ENCODE measurements around the gene PLCH2. TPM values are rescaled to one million over a fixed set of nuclear protein-coding genes. Genes with fewer than 3 reads are reported as not detected.

Gene PLCH2
- total and polyA plus RNA-seq, 2 of the 13 experiments (the other 11 are each of a cell fraction or from before 2014, with no cell fraction given), result 0.15 to 0.67 TPM

DNA sequence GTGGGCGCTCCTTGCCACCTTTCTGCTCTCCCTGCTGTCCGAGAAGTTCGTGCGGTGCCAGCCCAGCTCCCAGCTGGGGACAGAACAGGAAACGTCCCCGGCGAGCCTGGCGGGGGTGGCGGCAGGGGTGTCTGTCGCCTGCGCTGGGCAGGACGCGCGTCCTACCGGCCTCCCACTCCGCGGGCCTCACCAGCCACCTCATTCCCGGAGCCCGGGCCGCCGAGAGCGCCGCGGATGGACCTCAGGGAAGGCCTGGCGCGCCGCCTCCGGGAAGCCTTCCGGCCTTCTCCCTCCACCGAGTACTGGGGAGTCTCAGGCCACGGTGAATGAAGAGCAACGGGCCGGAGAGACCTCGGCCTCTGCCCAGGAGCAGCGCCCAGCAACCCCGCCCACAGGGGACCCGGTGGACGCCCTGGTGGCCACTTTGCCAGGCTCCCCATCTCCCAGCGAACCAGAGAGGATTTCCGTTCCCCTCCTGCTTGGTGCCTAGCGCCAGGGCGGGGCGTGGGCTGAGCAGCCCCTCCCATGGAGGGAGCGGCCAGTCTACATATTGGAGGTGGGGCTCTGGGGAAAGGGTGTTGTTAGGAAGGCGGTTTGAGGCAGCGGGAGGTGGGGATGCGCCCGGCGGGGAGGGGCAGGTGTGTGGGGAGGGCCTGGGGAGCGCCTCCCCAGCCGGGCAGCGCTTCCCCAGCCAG, 70.6 kb downstream of the PLCH2 start (continued):
- no peak for TF ChIP-seq ZNF101 (CRISPR knock-in tag; IDR thresholded peaks at IDR 0.05; ENCODE audit: borderline replicate concordance, low read depth)
- TF ChIP-seq, protein P1, sequence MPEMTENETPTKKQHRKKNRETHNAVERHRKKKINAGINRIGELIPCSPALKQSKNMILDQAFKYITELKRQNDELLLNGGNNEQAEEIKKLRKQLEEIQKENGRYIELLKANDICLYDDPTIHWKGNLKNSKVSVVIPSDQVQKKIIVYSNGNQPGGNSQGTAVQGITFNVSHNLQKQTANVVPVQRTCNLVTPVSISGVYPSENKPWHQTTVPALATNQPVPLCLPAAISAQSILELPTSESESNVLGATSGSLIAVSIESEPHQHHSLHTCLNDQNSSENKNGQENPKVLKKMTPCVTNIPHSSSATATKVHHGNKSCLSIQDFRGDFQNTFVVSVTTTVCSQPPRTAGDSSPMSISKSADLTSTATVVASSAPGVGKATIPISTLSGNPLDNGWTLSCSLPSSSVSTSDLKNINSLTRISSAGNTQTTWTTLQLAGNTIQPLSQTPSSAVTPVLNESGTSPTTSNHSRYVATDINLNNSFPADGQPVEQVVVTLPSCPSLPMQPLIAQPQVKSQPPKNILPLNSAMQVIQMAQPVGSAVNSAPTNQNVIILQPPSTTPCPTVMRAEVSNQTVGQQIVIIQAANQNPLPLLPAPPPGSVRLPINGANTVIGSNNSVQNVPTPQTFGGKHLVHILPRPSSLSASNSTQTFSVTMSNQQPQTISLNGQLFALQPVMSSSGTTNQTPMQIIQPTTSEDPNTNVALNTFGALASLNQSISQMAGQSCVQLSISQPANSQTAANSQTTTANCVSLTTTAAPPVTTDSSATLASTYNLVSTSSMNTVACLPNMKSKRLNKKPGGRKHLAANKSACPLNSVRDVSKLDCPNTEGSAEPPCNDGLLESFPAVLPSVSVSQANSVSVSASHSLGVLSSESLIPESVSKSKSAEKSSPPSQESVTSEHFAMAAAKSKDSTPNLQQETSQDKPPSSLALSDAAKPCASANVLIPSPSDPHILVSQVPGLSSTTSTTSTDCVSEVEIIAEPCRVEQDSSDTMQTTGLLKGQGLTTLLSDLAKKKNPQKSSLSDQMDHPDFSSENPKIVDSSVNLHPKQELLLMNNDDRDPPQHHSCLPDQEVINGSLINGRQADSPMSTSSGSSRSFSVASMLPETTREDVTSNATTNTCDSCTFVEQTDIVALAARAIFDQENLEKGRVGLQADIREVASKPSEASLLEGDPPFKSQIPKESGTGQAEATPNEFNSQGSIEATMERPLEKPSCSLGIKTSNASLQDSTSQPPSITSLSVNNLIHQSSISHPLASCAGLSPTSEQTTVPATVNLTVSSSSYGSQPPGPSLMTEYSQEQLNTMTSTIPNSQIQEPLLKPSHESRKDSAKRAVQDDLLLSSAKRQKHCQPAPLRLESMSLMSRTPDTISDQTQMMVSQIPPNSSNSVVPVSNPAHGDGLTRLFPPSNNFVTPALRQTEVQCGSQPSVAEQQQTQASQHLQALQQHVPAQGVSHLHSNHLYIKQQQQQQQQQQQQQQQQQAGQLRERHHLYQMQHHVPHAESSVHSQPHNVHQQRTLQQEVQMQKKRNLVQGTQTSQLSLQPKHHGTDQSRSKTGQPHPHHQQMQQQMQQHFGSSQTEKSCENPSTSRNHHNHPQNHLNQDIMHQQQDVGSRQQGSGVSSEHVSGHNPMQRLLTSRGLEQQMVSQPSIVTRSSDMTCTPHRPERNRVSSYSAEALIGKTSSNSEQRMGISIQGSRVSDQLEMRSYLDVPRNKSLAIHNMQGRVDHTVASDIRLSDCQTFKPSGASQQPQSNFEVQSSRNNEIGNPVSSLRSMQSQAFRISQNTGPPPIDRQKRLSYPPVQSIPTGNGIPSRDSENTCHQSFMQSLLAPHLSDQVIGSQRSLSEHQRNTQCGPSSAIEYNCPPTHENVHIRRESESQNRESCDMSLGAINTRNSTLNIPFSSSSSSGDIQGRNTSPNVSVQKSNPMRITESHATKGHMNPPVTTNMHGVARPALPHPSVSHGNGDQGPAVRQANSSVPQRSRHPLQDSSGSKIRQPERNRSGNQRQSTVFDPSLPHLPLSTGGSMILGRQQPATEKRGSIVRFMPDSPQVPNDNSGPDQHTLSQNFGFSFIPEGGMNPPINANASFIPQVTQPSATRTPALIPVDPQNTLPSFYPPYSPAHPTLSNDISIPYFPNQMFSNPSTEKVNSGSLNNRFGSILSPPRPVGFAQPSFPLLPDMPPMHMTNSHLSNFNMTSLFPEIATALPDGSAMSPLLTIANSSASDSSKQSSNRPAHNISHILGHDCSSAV (CRISPR knock-in tag; IDR thresholded peaks at IDR 0.05; ENCODE audit: borderline replicate concordance), result no peak
- TF ChIP-seq ZNF337 (CRISPR knock-in tag; IDR thresholded peaks at IDR 0.05; ENCODE audit: borderline replicate concordance, low read depth), result no peak
- no peak for TF ChIP-seq PPARG (CRISPR knock-in tag; conservative IDR thresholded peaks at IDR 0.05)
- no peak; the same call in 1 of the 2 replicates for TF ChIP-seq ISL2 (CRISPR knock-in tag; IDR thresholded peaks at IDR 0.05)
- TF ChIP-seq, protein P2, sequence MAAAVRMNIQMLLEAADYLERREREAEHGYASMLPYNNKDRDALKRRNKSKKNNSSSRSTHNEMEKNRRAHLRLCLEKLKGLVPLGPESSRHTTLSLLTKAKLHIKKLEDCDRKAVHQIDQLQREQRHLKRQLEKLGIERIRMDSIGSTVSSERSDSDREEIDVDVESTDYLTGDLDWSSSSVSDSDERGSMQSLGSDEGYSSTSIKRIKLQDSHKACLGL (CRISPR knock-in tag; IDR thresholded peaks at IDR 0.05), result peak; percentile 66; the same call in 1 of the 2 replicates
- TF ChIP-seq ZNF44 (CRISPR knock-in tag; IDR thresholded peaks at IDR 0.05), result no peak
- TF ChIP-seq SOX13 (IDR thresholded peaks at IDR 0.05), result no peak
- TF ChIP-seq SOX13 (CRISPR knock-in tag; conservative IDR thresholded peaks at IDR 0.05 in 1 of 2, IDR thresholded peaks at IDR 0.05 in 1 of 2), result no peak
- no peak for TF ChIP-seq FOXJ3 (CRISPR knock-in tag; IDR thresholded peaks at IDR 0.05; ENCODE audit: borderline replicate concordance)
- TF ChIP-seq, protein P3, sequence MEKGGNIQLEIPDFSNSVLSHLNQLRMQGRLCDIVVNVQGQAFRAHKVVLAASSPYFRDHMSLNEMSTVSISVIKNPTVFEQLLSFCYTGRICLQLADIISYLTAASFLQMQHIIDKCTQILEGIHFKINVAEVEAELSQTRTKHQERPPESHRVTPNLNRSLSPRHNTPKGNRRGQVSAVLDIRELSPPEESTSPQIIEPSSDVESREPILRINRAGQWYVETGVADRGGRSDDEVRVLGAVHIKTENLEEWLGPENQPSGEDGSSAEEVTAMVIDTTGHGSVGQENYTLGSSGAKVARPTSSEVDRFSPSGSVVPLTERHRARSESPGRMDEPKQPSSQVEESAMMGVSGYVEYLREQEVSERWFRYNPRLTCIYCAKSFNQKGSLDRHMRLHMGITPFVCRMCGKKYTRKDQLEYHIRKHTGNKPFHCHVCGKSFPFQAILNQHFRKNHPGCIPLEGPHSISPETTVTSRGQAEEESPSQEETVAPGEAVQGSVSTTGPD (CRISPR knock-in tag; IDR thresholded peaks at IDR 0.05), result no peak
- TF ChIP-seq, protein P4, sequence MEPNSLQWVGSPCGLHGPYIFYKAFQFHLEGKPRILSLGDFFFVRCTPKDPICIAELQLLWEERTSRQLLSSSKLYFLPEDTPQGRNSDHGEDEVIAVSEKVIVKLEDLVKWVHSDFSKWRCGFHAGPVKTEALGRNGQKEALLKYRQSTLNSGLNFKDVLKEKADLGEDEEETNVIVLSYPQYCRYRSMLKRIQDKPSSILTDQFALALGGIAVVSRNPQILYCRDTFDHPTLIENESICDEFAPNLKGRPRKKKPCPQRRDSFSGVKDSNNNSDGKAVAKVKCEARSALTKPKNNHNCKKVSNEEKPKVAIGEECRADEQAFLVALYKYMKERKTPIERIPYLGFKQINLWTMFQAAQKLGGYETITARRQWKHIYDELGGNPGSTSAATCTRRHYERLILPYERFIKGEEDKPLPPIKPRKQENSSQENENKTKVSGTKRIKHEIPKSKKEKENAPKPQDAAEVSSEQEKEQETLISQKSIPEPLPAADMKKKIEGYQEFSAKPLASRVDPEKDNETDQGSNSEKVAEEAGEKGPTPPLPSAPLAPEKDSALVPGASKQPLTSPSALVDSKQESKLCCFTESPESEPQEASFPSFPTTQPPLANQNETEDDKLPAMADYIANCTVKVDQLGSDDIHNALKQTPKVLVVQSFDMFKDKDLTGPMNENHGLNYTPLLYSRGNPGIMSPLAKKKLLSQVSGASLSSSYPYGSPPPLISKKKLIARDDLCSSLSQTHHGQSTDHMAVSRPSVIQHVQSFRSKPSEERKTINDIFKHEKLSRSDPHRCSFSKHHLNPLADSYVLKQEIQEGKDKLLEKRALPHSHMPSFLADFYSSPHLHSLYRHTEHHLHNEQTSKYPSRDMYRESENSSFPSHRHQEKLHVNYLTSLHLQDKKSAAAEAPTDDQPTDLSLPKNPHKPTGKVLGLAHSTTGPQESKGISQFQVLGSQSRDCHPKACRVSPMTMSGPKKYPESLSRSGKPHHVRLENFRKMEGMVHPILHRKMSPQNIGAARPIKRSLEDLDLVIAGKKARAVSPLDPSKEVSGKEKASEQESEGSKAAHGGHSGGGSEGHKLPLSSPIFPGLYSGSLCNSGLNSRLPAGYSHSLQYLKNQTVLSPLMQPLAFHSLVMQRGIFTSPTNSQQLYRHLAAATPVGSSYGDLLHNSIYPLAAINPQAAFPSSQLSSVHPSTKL (CRISPR knock-in tag; IDR thresholded peaks at IDR 0.05), result no peak; the same call in 1 of the 2 replicates
- no peak for TF ChIP-seq POLR2A (IDR thresholded peaks at IDR 0.05; ENCODE audit: insufficient read depth in 1 of 2, low read depth in 2 of 2, low read length in 2 of 2)
- no peak for TF ChIP-seq ZNF34 (CRISPR knock-in tag; IDR thresholded peaks at IDR 0.05; ENCODE audit: borderline replicate concordance)
- TF ChIP-seq ARNT (IDR thresholded peaks at IDR 0.05), result no peak
- no peak for TF ChIP-seq ZNF235 (CRISPR knock-in tag; IDR thresholded peaks at IDR 0.05; ENCODE audit: borderline replicate concordance)

All from HepG2 (cell line).